Adipose tissue (tissue), 3 donors: ENCODE data around the gene CCDC30. TPM values are rescaled to one million over a fixed set of nuclear protein-coding genes. Genes with fewer than 3 reads are reported as not detected.
"Not testable (repeated sequence)": the region's sequence is repeated elsewhere in the genome, so short reads cannot be mapped to it uniquely, and the experiment has no call there.

Source experiments
- H3K27ac ChIP-seq: one replicate; pipeline ENCODE4 v1.5.1; 2013; ENCODE audit warnings: low read depth, low read length
- WGBS, 3 donors: extraction: QIAGEN DNeasy Blood & Tissue Kit; methylation state at CpG; one replicate each; pipeline ENCODE4 v1.1.7; 2013; 5-methylcytosine and 5-hydroxymethylcytosine counted together
- polyA plus RNA-seq, 3 donors: library from polyadenylated mRNA; stranded (reverse); fragments of 200-250 nt; gene quantifications; one replicate each; pipeline ENCODE4 v1.2.3, GENCODE V29; 2013
- donor health status: healthy with polysubstance abuse.
- donor health status: Bipolar disorder and iron deficiency.
- donor health status: healthy.

CCDC30 gene
- polyA plus RNA-seq, 3 donors, result 0.31 to 1.4 (median 0.90) TPM

GRCh38 chr1:42502031-42502430 lies 38.9 kb downstream of the CCDC30 start:
- 92 to 95% (median 92%) methylated on average over 11 of the region's 11 CpGs for WGBS, 3 donors
- not testable (repeated sequence) for H3K27ac ChIP-seq

GRCh38 chr1:42504535-42505128 lies 41.5 kb downstream of the CCDC30 start:
- no peak overlapping the region for H3K27ac ChIP-seq
- WGBS, 3 donors, result 95 to 98% (median 97%) methylated on average over 2 of the region's 2 CpGs

- WGBS, 3 donors, result 78 to 95% (median 87%) methylated on average over 1 of the region's 1 CpG
- H3K27ac ChIP-seq, result no peak overlapping the region
These were observed 43.5 kb downstream of the CCDC30 start for GRCh38 chr1:42506576-42506975.

DNA sequence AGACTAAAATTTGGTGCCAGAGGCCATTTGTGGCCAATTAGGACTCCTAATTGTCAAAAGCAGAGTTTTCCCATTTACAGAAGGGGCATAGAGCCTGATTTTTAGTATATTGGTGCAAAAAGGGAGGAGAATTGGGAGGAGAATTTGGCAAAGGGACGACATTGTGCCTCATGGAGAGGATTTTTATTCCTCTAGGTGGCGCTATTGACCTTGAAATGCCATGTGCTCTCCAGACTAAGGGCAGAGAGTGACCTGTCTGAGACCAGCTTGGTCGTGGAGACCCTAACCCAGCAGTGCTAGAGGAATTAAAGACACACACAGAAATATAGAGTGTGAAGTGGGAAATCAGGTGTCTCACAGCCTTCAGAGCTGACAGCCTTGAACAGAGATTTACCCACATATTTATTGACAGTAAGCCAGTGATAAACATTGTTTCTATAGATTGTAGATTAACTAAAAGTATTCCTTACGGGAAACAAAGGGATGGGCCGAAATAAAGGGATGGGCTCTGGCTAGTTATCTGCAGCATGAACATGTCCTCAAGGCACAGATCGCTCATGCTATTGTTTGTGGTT lies 48.6 kb downstream of the CCDC30 start:
- 72 to 79% (median 73%) methylated on average over 6 of the region's 6 CpGs for WGBS, 3 donors
- H3K27ac ChIP-seq, result not testable (repeated sequence)

DNA sequence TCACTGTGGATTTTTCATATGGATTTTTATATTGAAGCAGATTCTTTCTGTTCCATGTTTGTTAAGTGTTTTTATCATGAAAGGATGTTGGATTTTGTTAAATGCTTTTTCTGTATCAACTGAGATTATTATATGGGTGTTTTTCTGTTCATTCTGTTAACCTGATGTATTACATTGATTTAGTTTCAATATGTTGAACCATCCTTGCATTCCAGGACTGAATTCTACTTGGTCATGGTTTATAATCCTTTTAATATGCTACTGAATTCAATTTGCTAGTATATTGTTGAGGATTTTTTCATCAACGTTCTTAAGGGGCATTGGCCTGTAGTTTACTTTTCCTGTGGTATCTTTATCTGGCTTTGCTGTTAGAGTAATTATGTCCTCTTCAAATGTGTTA lies 55.8 kb downstream of the CCDC30 start:
- H3K27ac ChIP-seq, result no peak overlapping the region
- WGBS, 3 donors, result 51 to 90% (median 74%) methylated on average over 1 of the region's 1 CpG

DNA sequence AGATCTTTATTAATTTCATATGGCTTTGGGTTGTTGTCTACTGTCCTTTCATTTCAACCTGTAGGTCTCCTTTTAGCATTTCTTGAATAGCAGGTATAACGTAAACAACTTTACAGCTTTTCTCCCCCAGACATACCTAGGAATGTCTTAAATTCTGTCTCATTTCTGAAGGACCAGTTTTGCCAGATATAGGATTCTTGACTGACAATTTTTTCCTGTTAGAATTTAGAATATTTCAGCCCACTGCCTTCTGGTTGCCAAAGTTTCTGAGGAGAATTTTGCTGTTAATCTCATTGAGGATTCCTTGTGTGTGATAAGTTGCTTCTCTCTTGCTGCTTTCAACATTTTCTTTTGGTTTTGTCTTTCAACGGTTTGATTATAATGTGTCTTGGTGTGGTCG lies 60.1 kb downstream of the CCDC30 start:
- no peak overlapping the region for H3K27ac ChIP-seq
- 87 to 95% (median 91%) methylated on average over 3 of the region's 3 CpGs for WGBS, 3 donors

GRCh38 chr1:42524330-42524729 lies 61.2 kb downstream of the CCDC30 start:
- H3K27ac ChIP-seq, result no peak overlapping the region
- WGBS, 3 donors, result 74 to 85% (median 84%) methylated on average over 3 of the region's 3 CpGs

DNA sequence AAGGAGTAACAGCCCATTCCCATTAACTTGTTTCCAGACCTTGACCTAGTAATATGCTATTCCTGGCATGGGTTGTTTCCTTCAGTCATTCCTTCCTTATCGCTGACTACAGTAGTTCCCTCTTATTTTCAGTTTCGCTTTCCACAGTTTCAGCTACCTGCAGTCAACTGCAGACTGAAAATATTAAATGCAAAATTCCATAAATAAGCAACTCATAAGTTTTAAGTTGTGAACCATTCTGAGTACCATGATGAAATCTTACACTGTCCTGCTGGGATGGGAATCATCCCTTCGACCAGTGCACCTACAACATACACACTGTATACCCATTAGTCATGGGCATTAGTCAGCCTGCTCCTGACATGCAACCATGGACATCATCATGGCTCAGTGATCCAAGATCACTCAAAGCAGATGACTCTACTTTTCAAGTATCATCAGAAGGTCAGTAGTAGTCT lies 66.7 kb downstream of the CCDC30 start:
- H3K27ac ChIP-seq, result no peak overlapping the region
- WGBS, 3 donors, result 52 to 85% (median 57%) methylated on average over 3 of the region's 3 CpGs

- 42 to 63% (median 51%) methylated on average over 2 of the region's 2 CpGs for WGBS, 3 donors
- no peak overlapping the region for H3K27ac ChIP-seq
These were observed 68.0 kb downstream of the CCDC30 start for GRCh38 chr1:42531043-42531442.

GRCh38 chr1:42533101-42533863 lies 70.2 kb downstream of the CCDC30 start:
- 79 to 91% (median 89%) methylated on average over 6 of the region's 6 CpGs for WGBS, 3 donors
- H3K27ac ChIP-seq, result no peak overlapping the region

- 75 to 84% (median 83%) methylated on average over 1 of the region's 1 CpG for WGBS, 3 donors
- H3K27ac ChIP-seq, result no peak overlapping the region
These were observed 78.0 kb downstream of the CCDC30 start for GRCh38 chr1:42541104-42541503.

DNA sequence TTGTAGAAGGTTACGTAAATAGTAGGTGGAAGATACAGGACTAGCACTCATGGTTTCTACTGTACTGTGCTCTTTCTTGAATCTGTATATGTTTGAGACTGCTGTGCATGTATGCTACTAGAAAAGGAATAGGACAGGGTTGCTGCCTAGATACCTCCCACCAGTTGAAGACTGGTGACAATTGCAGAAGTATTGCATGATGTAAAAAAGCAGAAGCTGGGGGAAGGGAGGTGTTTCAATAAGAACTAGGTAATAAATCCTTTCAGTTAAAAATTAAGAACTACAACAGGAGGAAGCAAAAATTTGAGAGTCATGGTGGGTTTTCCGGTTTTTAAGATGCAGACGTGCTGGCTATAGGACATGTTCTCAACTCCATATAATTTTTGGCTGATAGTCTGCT lies 88.1 kb downstream of the CCDC30 start:
- WGBS, 3 donors, result 54 to 91% (median 78%) methylated on average over 3 of the region's 3 CpGs
- H3K27ac ChIP-seq, result no peak overlapping the region

DNA sequence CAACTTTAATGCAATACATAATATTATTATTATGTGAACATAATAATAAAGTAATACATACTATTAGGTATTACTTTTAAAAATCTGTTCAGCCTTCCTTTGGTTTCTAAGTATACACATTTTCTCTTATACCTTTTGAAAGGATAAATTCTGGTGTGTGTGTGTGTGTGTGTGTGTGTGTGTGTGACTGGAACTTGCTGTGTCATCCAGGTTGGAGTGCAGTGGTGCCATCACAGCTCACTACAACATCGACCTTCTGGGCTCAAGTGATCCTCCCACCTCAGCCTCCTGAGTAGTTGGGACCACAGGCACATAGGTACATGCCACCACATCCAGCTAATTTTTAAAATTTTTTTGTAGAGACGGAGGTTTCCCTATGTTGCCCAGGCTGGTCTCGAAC lies 88.5 kb downstream of the CCDC30 start:
- no peak overlapping the region for H3K27ac ChIP-seq
- WGBS, 3 donors, result 76 to 91% (median 82%) methylated on average over 3 of the region's 3 CpGs

- no peak overlapping the region for H3K27ac ChIP-seq
- WGBS, 3 donors, result 85 to 91% (median 90%) methylated on average over 4 of the region's 4 CpGs
These were observed 89.5 kb downstream of the CCDC30 start for GRCh38 chr1:42552636-42553035.

- 98 to 100% (median 99%) methylated on average over 1 of the region's 1 CpG for WGBS, 3 donors
These were observed 94.3 kb downstream of the CCDC30 start for GRCh38 chr1:42557230-42557851.

DNA sequence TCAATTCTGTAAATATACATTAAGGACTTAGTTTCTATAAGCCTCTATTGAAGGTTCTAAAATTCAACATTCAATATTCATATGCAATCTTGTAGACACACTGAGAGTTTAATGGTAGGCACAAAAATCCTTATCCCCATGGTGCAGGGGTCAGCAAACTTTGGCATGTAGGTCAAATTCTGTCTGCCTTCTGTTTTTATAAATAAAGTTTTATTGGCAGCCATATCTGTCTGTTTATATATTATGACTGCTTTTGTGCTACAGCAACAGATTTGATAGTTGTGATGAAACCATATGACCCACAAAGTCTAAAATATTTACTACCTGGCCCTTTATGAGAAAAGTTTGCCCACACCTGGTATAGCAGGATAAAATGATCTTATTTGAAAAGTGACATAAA lies 104.0 kb downstream of the CCDC30 start:
- no peak overlapping the region for H3K27ac ChIP-seq

More at GRCh38 chr1:42557230-42557851, 94.3 kb downstream of the CCDC30 start:
- no peak overlapping the region for H3K27ac ChIP-seq

DNA sequence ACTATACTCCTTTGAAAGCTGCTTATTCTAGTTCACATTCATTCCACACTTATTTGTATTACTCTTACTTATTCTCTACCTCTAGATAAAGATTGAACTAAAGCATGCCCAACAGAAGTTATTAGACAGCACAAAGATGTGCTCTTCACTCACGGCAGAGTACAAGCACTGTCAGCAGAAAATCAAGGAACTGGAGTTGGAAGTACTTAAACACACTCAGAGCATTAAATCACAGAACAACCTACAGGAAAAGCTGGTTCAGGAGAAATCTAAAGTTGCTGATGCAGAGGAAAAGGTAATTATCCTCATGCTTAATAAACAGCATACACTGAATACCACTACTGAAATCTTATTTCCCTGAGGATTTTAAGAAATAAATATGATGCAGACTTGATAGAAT lies 113.8 kb downstream of the CCDC30 start:
- H3K27ac ChIP-seq, result no peak overlapping the region
- 32 to 60% (median 53%) methylated on average over 1 of the region's 1 CpG for WGBS, 3 donors

GRCh38 chr1:42586016-42586415 lies 122.9 kb downstream of the CCDC30 start:
- no peak overlapping the region for H3K27ac ChIP-seq

DNA sequence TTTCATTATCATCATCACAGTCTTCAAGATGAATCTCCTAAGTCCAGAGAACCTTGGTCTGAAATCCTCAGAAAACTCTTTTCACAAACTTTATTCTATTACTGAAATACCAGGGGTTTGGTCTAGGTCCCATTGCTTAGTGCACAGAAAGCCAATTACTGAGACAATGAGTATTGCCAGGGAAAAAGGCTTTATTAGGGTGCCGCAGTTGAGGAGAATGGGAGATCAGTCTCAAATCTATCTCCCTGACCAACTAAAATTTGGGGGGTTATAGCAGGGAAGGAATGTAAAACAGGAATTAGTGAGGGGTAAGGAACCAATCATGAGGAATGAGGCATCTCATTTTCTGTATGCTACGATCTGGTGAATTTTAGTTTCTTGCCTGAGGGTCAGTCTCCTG lies 124.7 kb downstream of the CCDC30 start:
- H3K27ac ChIP-seq, result no peak overlapping the region
- WGBS, 3 donors, result 98 to 100% (median 98%) methylated on average over 2 of the region's 2 CpGs

More at GRCh38 chr1:42586016-42586415, 122.9 kb downstream of the CCDC30 start:
- WGBS, 3 donors, result 90 to 93% (median 93%) methylated on average over 3 of the region's 3 CpGs
